ENCODE measurements around the gene ALAS2.
A peak's percentile ranks its signal among the peaks of the same experiment; 100 is the strongest.

Gene ALAS2

GRCh38 chrX:55026143-55026542 lies 4.6 kb downstream of the ALAS2 start:
- no peak for DNase-seq (ENCODE audit: low read depth, low spot score)
- in situ Hi-C loops (cut with HindIII; ENCODE audit: low sequenced_read_pairs), result no loop called here
- no peak for TF ChIP-seq CTCF (IDR thresholded peaks at IDR 0.05; ENCODE audit: low read depth, low read length)
- no peak overlapping the region for H3K4me3 ChIP-seq (ENCODE audit: low read depth, low read length)

DNA sequence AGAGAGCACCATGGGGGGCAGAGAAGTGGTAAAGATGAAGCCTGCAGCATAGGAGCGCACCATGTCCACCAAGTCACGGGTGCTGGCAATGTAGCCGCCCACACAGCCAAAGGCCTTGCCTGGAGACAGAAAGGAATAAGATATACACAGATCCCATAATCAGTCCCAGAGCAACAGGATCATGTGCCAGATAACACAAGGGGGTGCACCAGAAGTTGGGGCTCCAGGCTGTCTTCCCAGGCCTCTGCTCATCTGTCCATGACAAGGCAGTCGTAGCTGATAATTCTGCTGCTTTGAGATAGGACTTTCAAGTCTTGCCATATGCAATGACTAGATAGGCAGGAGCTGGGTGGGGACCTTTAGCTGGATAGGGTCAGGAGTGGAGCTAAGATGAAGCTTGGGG lies 15.9 kb downstream of the ALAS2 start:
- DNase-seq (ENCODE audit: low read depth, low spot score), result no peak
- no peak for TF ChIP-seq CTCF (IDR thresholded peaks at IDR 0.05; ENCODE audit: low read depth, low read length)
- H3K4me3 ChIP-seq (ENCODE audit: low read depth, low read length), result no peak overlapping the region
- in situ Hi-C loops (cut with HindIII; ENCODE audit: low sequenced_read_pairs), result no loop called here

DNA sequence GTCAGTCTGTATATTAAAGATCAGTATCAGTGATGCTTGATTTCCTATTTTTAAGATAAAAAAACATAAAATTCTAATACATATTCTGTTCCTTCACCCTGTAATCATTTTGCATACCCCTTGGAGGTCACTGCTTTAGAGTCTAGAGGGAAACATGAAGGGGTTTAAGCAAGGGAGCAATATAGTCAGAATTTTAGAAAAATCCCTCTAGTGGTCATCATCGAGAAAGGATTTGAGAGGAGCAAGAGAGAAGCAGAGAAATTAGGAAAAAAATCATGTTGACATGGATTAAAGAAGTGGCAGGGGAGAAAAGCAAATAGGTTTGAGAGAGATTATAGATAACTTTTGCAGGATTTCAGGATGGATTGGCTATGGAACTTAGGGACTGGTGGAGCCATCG lies 19.5 kb downstream of the ALAS2 start:
- TF ChIP-seq CTCF (IDR thresholded peaks at IDR 0.05; ENCODE audit: low read depth, low read length), result peak; percentile 38
- no peak overlapping the region for H3K4me3 ChIP-seq (ENCODE audit: low read depth, low read length)
- no peak for DNase-seq (ENCODE audit: low read depth, low spot score)
- in situ Hi-C loops (cut with HindIII; ENCODE audit: low sequenced_read_pairs), result no loop called here

GRCh38 chrX:55008571-55009358 lies 22.0 kb downstream of the ALAS2 start:
- H3K4me3 ChIP-seq (ENCODE audit: low read depth, low read length), result no peak overlapping the region
- in situ Hi-C loops (cut with HindIII; ENCODE audit: low sequenced_read_pairs), result no loop called here
- DNase-seq (ENCODE audit: low read depth, low spot score), result peak; percentile 3
- TF ChIP-seq CTCF (IDR thresholded peaks at IDR 0.05; ENCODE audit: low read depth, low read length), result no peak

DNA sequence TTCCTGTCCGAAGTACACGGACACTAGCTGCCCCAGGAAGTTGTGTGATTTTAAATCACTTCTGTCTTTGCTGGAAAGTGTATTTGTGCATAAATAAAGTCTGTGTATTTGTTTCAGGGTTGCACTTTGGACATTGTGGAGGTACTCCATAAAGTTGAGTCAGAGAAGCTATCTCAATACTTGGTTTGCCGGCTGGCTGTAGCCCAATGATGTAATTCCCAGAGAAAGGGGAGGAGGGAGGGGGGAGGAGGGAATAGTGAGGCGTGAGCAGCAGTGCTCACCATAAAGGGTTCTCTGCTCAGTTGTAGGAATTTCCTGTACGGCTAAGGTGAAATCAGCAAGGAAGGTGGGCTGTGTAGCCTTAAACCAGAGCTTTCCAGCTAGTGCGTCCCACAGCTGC lies 23.1 kb downstream of the ALAS2 start:
- peak; percentile 55 for DNase-seq (ENCODE audit: low read depth, low spot score)
- H3K4me3 ChIP-seq (ENCODE audit: low read depth, low read length), result no peak overlapping the region
- TF ChIP-seq CTCF (IDR thresholded peaks at IDR 0.05; ENCODE audit: low read depth, low read length), result no peak
- in situ Hi-C loops (cut with HindIII; ENCODE audit: low sequenced_read_pairs), result no loop called here

DNA sequence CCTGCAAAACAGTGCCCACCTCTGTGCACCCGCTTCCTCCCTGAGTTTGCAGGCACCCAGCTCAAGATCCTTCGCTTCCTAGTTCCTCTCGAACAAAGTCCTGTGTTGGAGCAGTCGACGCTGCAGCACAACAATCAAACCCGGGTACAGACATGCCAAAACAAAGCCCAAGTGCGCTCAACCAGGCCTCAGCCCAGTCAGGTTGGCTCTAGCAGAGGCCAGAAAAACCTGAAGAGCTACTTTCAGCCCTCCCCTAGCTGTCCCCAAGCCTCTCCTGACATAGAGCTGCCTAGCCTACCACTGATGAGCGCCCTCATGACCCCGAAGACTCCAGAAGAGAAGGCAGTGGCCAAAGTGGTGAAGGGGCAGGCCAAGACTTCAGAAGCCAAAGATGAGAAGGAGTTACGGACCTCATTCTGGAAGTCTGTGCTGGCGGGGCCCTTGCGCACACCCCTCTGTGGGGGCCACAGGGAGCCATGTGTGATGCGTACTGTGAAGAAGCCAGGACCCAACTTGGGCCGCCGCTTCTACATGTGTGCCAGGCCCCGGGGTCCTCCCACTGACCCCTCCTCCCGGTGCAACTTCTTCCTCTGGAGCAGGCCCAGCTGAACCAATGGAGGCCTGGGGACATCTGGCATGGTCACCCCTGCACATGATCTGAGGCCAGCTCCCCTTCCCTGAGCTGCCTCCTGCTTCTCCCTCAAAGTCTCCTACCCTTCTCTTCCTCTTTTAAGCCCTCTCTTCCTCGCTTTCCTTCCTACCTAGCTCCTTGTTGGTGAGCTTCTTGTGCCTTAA lies 23.8 kb downstream of the ALAS2 start:
- in situ Hi-C loops (cut with HindIII; ENCODE audit: low sequenced_read_pairs), result no loop called here
- DNase-seq (ENCODE audit: low read depth, low spot score), result no peak
- TF ChIP-seq CTCF (IDR thresholded peaks at IDR 0.05; ENCODE audit: low read depth, low read length), result no peak
- H3K4me3 ChIP-seq (ENCODE audit: low read depth, low read length), result no peak overlapping the region

All from astrocyte of the spinal cord (primary cell).